ENCODE measurements around the gene DAAM2. TPM values are rescaled to one million over a fixed set of nuclear protein-coding genes. Genes with fewer than 3 reads are reported as not detected.

The DAAM2 gene
- total and polyA plus RNA-seq, 2 experiments from 2014 or later = 3.4 to 8.5 TPM

- H3K36me3 ChIP-seq = no peaks in the 10 kb centered on the region
- H3K9me3 ChIP-seq (ENCODE audit: low read depth) = no peaks in the 10 kb centered on the region
- peaks cover 17% of the 10 kb centered on the region for H3K4me1 ChIP-seq (ENCODE audit: low read depth)
- H3K27ac ChIP-seq = no peak overlapping the region
- no peaks in the 10 kb centered on the region for H3K27me3 ChIP-seq
- H3K4me3 ChIP-seq = no peak overlapping the region
- TF ChIP-seq CTCF (IDR thresholded peaks at IDR 0.05; ENCODE audit: low read depth, low read length) = no peak
- no peak for DNase-seq (ENCODE audit: low read depth in 1 of 2, low spot score in 1 of 2)
These were observed 149.0 kb downstream of the DAAM2 start for GRCh38 chr6:39941138-39941537.

- TF ChIP-seq CTCF (IDR thresholded peaks at IDR 0.05; ENCODE audit: low read depth, low read length) = no peak
- Histone ChIP-seq H3K4me3 (no peak overlapping the region), H3K9me3 (ENCODE audit: low read depth) (no peaks in the 10 kb centered on the region), H3K4me1 (ENCODE audit: low read depth) (peaks cover 17% of the 10 kb centered on the region), H3K27me3 (no peaks in the 10 kb centered on the region), H3K36me3 (no peaks in the 10 kb centered on the region), H3K27ac (no peak overlapping the region)
- DNase-seq (ENCODE audit: low read depth in 1 of 2, low spot score in 1 of 2) = no peak
These were observed 149.6 kb downstream of the DAAM2 start for GRCh38 chr6:39941820-39942219.

GRCh38 chr6:39942903-39943580 lies 150.9 kb downstream of the DAAM2 start:
- H3K4me3 ChIP-seq = no peak overlapping the region
- H3K4me1 ChIP-seq (ENCODE audit: low read depth) = peaks cover 13% of the 10 kb centered on the region
- no peaks in the 10 kb centered on the region for H3K27me3 ChIP-seq
- no peak overlapping the region for H3K27ac ChIP-seq
- TF ChIP-seq CTCF (IDR thresholded peaks at IDR 0.05; ENCODE audit: low read depth, low read length) = no peak
- no peak for DNase-seq (ENCODE audit: low read depth in 1 of 2, low spot score in 1 of 2)
- no peaks in the 10 kb centered on the region for H3K9me3 ChIP-seq (ENCODE audit: low read depth)
- H3K36me3 ChIP-seq = no peaks in the 10 kb centered on the region

- Histone ChIP-seq H3K9me3 (ENCODE audit: low read depth) (no peaks in the 10 kb centered on the region), H3K4me3 (no peak overlapping the region), H3K27ac (no peak overlapping the region), H3K27me3 (no peaks in the 10 kb centered on the region), H3K36me3 (no peaks in the 10 kb centered on the region), H3K4me1 (ENCODE audit: low read depth) (peaks cover 5% of the 10 kb centered on the region)
- DNase-seq (ENCODE audit: low read depth in 1 of 2, low spot score in 1 of 2) = peak in 1 of 2 donors; percentile 23
- no peak for TF ChIP-seq CTCF (IDR thresholded peaks at IDR 0.05; ENCODE audit: low read depth, low read length)
These were observed 153.4 kb downstream of the DAAM2 start for GRCh38 chr6:39945626-39946025.

- no peak for DNase-seq (ENCODE audit: low read depth in 1 of 2, low spot score in 1 of 2)
- no peak overlapping the region for H3K4me3 ChIP-seq
- peaks cover 5% of the 10 kb centered on the region for H3K4me1 ChIP-seq (ENCODE audit: low read depth)
- no peaks in the 10 kb centered on the region for H3K9me3 ChIP-seq (ENCODE audit: low read depth)
- no peaks in the 10 kb centered on the region for H3K27me3 ChIP-seq
- TF ChIP-seq CTCF (IDR thresholded peaks at IDR 0.05; ENCODE audit: low read depth, low read length) = no peak
- no peaks in the 10 kb centered on the region for H3K36me3 ChIP-seq
- no peak overlapping the region for H3K27ac ChIP-seq
These were observed 155.5 kb downstream of the DAAM2 start for GRCh38 chr6:39947611-39948068.
